Stimulated activated naive CD8-positive, alpha-beta T cell treated with anti-CD3 and anti-CD28 coated beads, Interleukin-15, amount 100 ng/mL, for 72 hours (primary cell): ENCODE measurements around the gene PAOX.
"Not testable (repeated sequence)": the region's sequence is repeated elsewhere in the genome, so short reads cannot be mapped to it uniquely, and the experiment has no call there.

Experiments
- ATAC-seq: fragments of 150-1000 bp; cut with Tn5 transposase; 2 replicates; pipeline ENCODE4 v1.10.0; 2021; ENCODE audit warnings: mild to moderate bottlenecking, moderate library complexity
- DNase-seq, 2 donors: peaks; one replicate each; pipeline ENCODE4 v3.0.0; 2021 to 2022
- H3K27ac Mint-ChIP-seq, 2 donors: one replicate each; pipeline ENCODE4 v1.8.0; 2022; ENCODE audit warnings: mild to moderate bottlenecking in 2 of 2, mixed read lengths in 2 of 2, moderate library complexity in 2 of 2
- H3K27me3 Mint-ChIP-seq: one replicate; pipeline ENCODE4 v1.8.0; 2022; ENCODE audit warnings: mixed read lengths
- H3K4me1 Mint-ChIP-seq: one replicate; pipeline ENCODE4 v1.8.0; 2022; ENCODE audit warnings: mild to moderate bottlenecking, mixed read lengths
- H3K4me3 Mint-ChIP-seq, 2 donors: one replicate each; pipeline ENCODE4 v1.8.0; 2022; ENCODE audit warnings: mild to moderate bottlenecking in 2 of 2, mixed read lengths in 2 of 2, moderate library complexity in 1 of 2
- H3K9me3 Mint-ChIP-seq, 2 donors: one replicate each; pipeline ENCODE4 v1.8.0; 2022; ENCODE audit warnings: mixed read lengths in 2 of 2

The PAOX gene

DNA sequence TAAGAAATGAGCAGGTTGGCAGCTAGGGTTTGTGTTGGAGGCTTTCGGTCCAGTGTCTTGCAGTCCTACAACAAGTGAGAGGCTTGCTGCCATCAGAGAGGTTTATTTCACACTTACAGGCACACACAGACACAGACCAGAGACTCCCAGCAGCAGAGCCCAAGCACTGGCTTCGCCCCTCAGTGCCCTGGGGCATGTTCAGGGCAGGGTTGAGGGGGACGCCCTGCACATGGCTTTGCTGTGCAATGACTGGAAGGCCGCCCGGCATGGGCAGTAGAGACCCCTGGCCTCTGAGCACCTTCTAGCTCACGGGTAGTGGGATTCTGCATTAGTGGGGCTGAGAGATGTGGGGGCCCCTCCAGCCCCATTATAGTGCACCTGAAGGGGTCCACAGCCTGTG, 41.5 kb downstream of the PAOX start:
- DNase-seq: no peak
- ATAC-seq: no peak
- H3K27ac Mint-ChIP-seq: peak overlapping the region in 1 of 2 donors; percentile 80
- H3K9me3 Mint-ChIP-seq: peaks cover under 1 to 6% of the 10 kb centered on the region in 2 donors
- H3K4me1 Mint-ChIP-seq: peaks cover 13% of the 10 kb centered on the region
- H3K27me3 Mint-ChIP-seq: peaks cover 18% of the 10 kb centered on the region
- H3K4me3 Mint-ChIP-seq: no peak overlapping the region

DNA sequence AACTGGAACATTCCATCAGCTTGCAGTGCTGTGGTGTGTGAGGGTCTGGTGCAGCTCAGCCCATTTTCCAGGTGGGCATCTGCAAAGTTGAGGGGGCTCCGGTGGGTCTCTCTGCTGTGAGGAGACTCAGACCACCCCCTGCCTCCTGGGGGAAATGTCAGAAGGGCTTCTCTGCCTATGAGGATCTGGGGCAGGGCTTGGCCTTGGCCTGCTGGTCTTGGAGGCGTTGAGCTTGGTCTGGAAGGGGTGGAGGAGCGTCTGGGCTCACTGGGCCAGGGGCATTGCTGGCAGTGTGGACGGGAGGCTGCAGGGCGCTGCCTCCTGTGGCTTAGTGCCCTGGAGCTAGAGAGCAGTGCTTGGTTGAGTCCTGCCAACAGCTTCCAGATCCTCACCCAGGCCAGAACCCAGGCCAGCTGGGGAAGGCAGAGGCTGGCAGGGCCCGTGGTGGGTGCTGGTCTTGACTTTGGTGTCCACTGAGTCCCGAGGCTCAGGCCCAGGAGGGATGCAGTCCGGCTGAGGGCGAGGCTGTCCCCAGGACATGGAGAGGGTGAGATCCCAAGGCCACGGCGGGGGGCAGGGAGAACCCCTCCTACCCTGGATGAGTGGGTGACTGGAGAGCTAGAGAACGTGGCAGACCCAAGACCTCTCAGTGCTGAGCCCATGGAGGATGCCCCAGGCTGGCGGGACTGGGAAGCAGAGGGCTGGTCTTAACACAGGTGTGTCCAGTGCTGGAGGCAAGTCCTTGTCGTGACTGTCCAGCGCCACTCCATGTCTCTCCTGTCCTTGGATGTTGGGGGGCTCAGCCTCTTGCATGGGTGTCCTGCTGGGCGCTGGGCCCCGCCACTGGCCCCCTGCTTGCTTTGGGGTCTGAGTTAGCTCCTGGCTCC, 42.5 kb downstream of the PAOX start:
- Mint-ChIP-seq H3K4me1 (peaks cover 13% of the 10 kb centered on the region), H3K27ac (no peak overlapping the region), H3K4me3 (peak overlapping the region in 1 of 2 donors; percentile 46), H3K27me3 (peaks cover 18% of the 10 kb centered on the region), H3K9me3 (no peaks in the 10 kb centered on the region)
- ATAC-seq (no peak), DNase-seq (no peak)

DNA sequence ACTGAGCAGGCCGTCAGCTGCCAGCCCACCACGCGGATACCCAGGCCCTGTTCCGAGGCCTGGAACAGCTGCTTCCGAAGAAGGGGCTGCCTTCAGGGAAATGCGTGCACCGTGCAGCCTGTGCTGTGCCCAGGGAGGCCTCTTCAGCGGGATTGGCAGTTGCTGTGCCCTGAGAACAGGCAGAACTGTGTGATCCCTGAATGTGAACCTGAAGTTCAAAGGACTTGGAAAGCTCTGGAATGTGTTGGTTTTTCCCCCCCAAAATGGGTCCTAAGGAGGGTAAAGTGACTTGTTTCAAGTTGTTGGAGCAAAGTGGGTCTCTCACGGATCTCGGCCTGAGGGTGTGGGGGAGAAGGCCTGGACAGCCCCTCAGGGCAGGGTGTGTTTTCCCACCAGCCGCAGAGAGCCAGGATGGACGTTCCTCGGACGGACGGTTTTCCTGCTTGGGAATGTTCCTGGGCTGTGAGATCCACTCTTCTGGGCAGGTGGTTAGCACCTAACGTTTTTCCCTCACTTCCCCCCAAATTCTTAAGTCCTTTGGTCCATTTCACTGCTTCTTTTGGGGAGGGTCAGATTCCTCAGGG, 43.3 kb downstream of the PAOX start:
- H3K9me3 Mint-ChIP-seq: no peaks in the 10 kb centered on the region
- H3K27ac Mint-ChIP-seq: peak overlapping the region in 1 of 2 donors; percentile 59
- peaks cover 13% of the 10 kb centered on the region for H3K4me1 Mint-ChIP-seq
- peak overlapping the region in 1 of 2 donors; percentile 48 for H3K4me3 Mint-ChIP-seq
- no peak for DNase-seq
- H3K27me3 Mint-ChIP-seq: peaks cover 18% of the 10 kb centered on the region
- ATAC-seq: no peak

DNA sequence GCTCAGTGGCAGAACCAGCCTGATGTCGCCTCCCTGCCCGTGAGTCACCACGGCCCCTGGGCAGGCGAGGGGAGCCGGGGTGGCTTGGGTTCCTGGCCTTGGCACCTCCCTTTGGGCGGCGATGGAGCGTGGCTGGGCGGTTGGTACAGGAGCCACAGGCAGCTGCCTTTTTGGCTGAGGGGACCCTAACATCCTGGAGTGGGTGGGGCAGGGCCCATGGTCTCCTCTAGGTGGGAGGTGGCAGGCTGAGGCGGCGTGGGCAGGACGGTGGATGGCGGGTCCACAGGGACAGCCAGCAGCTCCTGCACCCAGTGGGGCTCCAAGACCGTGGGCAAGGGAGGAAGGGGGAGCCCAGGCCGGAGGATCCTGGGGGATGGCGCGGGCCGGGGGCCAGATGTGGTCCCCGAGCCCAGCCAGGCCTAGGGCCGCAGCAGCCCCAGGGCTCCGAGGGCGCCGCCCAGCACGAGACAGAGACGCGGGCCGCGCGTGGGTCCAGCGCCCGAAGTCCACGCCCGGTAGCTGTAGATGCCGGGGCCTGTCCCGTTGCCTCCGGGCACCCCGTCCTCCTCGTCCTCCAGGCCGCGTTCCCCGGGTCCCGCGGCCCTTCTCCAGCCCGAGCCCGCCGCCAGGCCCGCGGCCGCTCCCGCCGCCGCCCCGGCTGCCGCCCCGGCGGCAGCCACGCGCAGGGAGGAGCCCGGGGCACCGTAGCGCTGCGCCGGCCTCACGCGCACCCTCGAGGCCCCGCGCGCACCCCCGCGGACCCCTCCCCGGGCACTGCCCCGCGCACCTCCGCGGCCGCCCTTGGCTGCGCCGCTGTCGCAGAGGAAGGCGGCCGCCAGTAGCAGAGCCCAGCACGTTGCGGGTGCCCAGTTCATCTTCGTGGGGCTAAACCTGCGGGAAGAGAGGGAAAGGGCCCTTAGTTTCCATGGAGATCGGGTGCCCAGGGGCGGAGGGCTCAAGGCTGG, 44.0 kb downstream of the PAOX start:
- Mint-ChIP-seq H3K27me3 (peaks cover 18% of the 10 kb centered on the region), H3K27ac (peak overlapping the region in 1 of 2 donors; percentile 59), H3K4me3 (peak overlapping the region; percentile 55 to 71), H3K9me3 (no peaks in the 10 kb centered on the region), H3K4me1 (peaks cover 13% of the 10 kb centered on the region)
- no peak for DNase-seq
- ATAC-seq: peak; percentile 47

DNA sequence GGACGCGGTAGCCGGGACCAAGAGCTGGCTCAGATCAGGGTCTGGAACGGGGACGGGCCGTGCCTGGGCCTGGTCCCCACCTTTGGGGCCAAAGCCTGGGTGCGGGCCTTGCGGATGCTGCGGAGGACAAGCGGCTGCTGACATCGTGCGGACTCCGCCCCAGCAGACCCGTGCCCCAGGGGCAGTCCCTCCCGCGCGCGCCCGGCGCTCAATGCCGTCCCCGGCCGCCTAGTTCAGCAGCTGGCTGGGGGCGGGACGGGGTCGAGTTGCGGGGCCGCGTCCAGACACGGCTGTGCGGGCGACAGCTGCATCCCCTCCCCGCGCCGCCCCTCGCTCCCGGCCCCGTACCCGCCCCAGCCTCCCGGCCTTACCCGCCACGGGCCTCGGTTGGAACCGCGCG, 45.0 kb downstream of the PAOX start:
- Mint-ChIP-seq H3K4me1 (peaks cover 13% of the 10 kb centered on the region), H3K27me3 (peaks cover 25% of the 10 kb centered on the region)
- not testable (repeated sequence) for H3K4me3 Mint-ChIP-seq, H3K9me3 Mint-ChIP-seq, DNase-seq, H3K27ac Mint-ChIP-seq
- peak; percentile 23 for ATAC-seq

DNA sequence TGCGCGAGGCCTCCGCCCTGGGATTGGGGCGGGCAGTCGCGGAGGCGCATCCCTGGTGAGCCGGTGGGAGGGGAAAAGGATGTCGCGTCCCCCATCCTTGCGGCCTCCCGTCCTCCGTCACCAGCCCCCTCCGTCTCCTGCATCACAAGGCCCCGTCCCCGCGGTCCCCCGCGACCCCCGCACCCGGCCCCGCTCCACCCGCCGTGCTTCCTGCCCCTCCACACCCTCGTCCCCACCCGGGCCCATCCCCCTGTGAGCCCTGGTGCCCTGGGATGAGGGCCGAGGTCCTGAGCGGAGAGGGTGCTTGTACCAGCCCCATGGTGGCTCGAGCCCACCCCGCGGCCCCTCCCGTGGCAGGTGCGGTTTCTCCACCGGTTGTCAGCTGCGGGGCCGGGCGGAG, 45.5 kb downstream of the PAOX start, which contains the start of gene SPRN:
TSS of gene SPRN (minus strand) at position 25 of the 400 bp plus-strand sequence. CDS start 944 bp downstream, outside the sequence.
- peak within 1 kb of the TSS; percentile 55 to 71 for H3K4me3 Mint-ChIP-seq
- H3K27ac Mint-ChIP-seq, DNase-seq: not testable (repeated sequence)
- H3K27me3 Mint-ChIP-seq: peaks cover 25% of the 10 kb centered on the region
- peaks cover 0 to 10% of the 10 kb centered on the region in 2 donors for H3K9me3 Mint-ChIP-seq
- H3K4me1 Mint-ChIP-seq: peaks cover 13% of the 10 kb centered on the region
- ATAC-seq: peak; percentile 13

DNA sequence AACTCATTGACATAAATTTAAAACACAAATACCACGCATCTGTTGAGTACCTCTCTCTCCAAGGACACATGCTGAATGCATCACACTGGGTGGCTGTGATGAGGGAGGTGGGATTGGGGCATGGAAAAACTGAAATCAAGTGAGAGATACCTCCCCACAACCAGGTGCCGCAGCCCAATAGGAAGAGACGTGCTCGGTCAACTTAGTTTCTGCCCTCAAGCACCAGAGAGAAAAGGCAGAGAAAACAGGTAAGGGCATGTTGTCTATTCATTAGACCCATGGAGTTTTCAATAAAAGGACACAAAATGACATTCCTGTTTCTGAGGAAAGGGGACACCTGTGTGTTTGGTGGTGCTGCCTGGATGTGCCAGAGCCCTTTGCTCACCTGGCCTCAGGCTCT, 50.5 kb downstream of the PAOX start:
- H3K4me1 Mint-ChIP-seq, H3K27ac Mint-ChIP-seq, H3K4me3 Mint-ChIP-seq, ATAC-seq, DNase-seq: not testable (repeated sequence)
- H3K9me3 Mint-ChIP-seq: peaks cover 0 to 10% of the 10 kb centered on the region in 2 donors
- peaks cover 13% of the 10 kb centered on the region for H3K27me3 Mint-ChIP-seq

DNA sequence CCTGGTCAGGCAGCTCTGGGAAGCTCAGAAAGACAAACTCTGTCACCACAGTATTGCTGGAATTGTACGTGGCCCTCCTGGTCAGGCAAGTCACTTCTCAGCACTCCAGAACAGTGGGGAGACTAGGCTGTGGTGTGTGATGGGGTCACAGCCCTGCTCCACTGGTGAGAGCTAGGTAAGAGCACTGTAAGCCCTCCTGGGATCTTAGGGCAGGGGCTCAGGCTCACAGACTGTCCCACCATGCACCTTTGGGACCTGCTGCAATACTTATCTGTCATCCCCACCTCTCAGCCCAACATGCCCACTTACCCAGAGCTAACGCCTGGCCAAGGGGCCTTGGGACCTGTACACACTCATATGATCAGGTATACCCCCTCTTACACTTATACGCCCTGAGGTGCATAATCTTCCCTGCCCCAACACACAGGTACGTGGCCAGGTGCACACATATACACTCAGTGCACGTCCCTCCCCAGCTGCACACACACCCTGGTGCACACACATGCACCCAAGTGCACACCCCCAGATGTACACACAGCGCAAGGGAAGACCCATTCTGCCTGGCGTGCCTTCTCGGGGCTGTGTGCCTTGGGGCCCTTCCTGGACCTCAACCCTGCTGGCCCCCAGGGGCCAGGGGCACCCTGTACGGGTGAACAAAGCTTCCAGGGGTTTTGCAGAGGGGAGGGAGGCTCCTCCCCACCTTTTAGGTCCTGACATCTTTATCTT, 53.0 kb downstream of the PAOX start:
- Mint-ChIP-seq H3K9me3 (peaks cover 4 to 10% of the 10 kb centered on the region in 2 donors), H3K27me3 (peaks cover 23% of the 10 kb centered on the region)
- not testable (repeated sequence) for H3K4me3 Mint-ChIP-seq, DNase-seq, H3K4me1 Mint-ChIP-seq, H3K27ac Mint-ChIP-seq
- ATAC-seq: peak; percentile 48

DNA sequence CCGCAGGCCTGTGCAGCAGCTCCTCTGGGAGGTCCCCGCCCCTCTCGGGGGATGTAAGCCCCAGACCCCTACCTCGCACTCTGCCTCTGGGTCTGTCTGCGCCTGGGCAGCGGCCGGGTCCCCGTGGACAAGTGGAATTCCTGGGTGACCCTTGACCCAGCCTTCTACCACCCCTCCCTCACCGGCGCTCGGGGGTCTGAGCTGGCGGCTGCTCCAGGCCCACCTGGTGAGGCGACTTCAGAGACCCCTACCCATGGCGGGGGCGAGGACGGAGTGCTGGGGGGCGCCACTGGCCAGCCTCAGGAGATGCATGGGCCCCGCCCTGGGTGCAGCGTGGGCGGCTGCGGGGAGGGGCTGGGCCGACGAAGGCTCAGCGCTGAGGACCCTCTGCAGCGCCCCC, 53.7 kb downstream of the PAOX start:
- not testable (repeated sequence) for H3K27ac Mint-ChIP-seq, H3K4me3 Mint-ChIP-seq, DNase-seq, H3K4me1 Mint-ChIP-seq
- ATAC-seq: peak; percentile 45
- Mint-ChIP-seq H3K9me3 (peaks cover 4 to 10% of the 10 kb centered on the region in 2 donors), H3K27me3 (peaks cover 28% of the 10 kb centered on the region)

DNA sequence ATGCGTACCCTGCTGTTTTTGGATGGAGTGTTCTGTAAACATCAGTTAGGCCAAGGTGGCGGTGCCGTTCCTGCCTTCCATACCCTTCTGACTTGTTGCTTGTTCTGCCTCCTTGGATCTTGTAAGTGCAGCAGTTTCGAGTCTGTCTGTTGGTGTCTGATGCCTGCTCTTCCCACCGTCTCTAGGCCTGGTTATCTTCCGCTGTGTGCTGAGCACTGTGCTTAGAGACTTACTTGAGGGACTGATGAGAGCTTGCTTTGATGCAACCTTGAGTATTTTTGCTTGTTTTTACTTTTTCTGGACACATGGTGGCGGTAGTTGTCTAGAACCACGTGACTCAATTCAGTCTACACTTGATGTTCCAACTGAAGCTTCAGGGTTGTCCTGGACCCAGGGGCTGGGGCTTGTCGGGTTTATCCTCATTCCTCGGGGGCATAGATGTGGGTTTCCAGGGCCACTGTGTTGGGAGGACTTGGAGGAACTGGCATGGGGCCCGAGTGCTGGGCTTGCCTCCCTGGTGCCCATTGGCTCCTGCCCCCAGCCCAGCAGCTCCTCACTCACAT, 59.7 kb downstream of the PAOX start:
- Mint-ChIP-seq H3K9me3 (peaks cover 0 to 4% of the 10 kb centered on the region in 2 donors), H3K4me3 (no peak overlapping the region), H3K4me1 (peaks cover 28% of the 10 kb centered on the region), H3K27me3 (peaks cover 30% of the 10 kb centered on the region), H3K27ac (no peak overlapping the region)
- ATAC-seq: peak; percentile 51
- no peak for DNase-seq

DNA sequence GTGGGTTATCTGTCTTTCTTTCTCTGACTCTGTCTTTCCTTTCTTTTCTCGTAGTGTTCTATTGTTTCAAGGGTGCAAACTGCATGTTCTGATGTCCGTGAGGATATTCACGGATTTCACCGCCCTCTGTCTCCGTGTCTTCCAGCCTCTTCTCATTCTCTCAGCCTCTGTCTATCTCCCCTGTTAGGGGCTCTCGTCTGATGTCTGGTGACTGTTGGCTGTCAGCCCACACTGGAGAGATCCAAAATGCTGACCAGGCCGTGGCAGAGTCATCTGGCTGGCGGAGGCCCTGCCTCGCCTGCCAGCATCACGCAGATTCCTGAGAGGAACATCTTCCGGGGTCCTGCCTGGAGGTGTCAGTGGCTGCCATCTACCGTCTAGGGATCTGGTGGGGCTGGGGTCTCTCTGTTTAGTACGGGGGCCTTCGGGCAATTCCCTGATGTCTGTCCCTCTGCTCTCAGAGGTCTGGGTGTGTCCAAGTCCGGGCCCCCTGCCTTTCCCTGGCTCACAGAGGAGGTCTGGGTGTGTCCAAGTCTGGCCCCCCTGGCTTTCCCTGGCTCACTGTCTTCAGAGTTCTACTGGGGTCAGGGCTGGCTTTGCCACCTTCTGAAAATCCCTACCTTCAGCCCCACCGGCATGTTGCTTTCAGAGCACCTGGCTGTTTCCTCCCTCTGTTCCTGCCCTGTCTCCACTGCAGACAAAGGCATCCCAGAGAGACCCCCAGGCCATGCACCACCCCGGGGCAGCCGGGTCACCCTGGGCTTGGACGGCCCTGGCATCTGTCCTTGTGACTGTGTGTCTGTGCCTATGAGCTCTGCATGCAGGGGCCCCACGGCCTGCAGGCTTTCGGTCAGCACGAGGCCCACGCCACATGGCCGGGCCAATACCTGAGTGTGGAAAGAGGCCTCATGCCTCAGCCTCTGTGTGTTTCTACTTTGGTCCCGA, 60.7 kb downstream of the PAOX start:
- peak overlapping the region in 1 of 2 donors; percentile 60 for H3K27ac Mint-ChIP-seq
- DNase-seq (no peak), ATAC-seq (no peak)
- peaks cover 28% of the 10 kb centered on the region for H3K4me1 Mint-ChIP-seq
- H3K9me3 Mint-ChIP-seq: peaks cover under 1 to 4% of the 10 kb centered on the region in 2 donors
- peaks cover 24% of the 10 kb centered on the region for H3K27me3 Mint-ChIP-seq
- H3K4me3 Mint-ChIP-seq: no peak overlapping the region

DNA sequence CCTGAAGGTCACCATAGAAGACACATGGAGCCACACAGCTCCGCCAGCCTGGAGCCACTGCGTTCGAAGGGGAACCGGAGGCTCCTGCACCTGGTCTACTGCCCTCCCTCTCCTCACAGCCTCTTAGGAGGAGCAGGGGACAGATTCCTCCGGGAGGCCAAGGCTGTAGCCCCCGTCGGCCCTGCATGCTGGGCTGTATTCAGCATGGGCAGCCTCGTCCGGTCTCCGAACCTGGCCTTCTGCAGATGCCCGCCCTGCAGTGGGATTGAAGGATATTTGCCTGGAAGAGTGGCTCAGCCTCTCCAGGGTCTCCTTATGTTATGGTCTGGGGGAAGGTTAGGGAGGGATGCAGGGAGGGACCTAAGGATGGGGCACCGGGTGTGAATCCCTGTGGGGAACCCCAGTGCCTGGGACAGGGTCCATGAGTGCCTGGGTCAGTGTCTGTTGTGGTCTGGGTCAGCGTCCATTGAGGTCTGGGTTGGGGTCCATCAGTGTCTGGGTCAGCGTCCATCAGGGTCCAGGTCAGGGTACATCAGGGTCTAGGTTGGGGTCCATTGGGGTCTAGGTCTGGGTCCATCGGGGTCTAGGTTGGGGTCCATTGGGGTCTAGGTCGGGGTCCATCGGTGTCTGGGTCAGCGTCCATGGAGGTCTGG, 61.7 kb downstream of the PAOX start:
- peaks cover 28% of the 10 kb centered on the region for H3K4me1 Mint-ChIP-seq
- no peak overlapping the region for H3K27ac Mint-ChIP-seq
- H3K27me3 Mint-ChIP-seq: peaks cover 33% of the 10 kb centered on the region
- peaks cover 4 to 11% of the 10 kb centered on the region in 2 donors for H3K9me3 Mint-ChIP-seq
- no peak overlapping the region for H3K4me3 Mint-ChIP-seq
- DNase-seq (no peak), ATAC-seq (no peak)
